GM12878 (cell line): Measurements from ENCODE around the gene CAMTA1. TPM values are rescaled to one million over a fixed set of nuclear protein-coding genes. Genes with fewer than 3 reads are reported as not detected.

ENCODE experiments used
- ATAC-seq: fragments of 200-7000 bp; cut with Tn5 transposase; 3 replicates; pipeline ENCODE4 v1.9.1; 2020; ENCODE audit warnings: mild to moderate bottlenecking, moderate library complexity
- BruUV-seq: library from RNA; stranded (reverse); fragments of 400-500 nt; replicated peaks from 2 replicates; lab custom pipeline; 2021; lab: Mats Ljungman, UMichigan
- CTCF ChIA-PET: fragments of 300-600 bp; sonication (Branson Sonifier 250); formaldehyde crosslinking; extraction: SDS; loops from one replicate; lab custom pipeline; 2021; ENCODE audit warnings: inconsistent platforms; lab: Yijun Ruan, JAX
- POLR2A ChIA-PET: fragments of 350-600 bp; formaldehyde crosslinking; extraction: SDS; loops from one replicate; lab custom pipeline; 2021; ENCODE audit warnings: inconsistent platforms; lab: Charles Lee
- RAD21 ChIA-PET: fragments of 300-600 bp; sonication (Branson Sonifier 250); formaldehyde crosslinking; loops from one replicate; lab custom pipeline; 2023; ENCODE audit warnings: antibody characterized with exemption; ENCODE audit not compliant: unreplicated experiment; lab: Charles Lee
- SMC1A ChIA-PET: fragments of 300-600 bp; sonication (Branson Sonifier 250); formaldehyde crosslinking; loops from one replicate; lab custom pipeline; 2023; ENCODE audit not compliant: unreplicated experiment, uncharacterized antibody; lab: Charles Lee
- DNase-seq: peaks from one replicate; pipeline ENCODE4 v3.0.0-alpha.2; 2011; ENCODE audit warnings: low read depth, low spot score
- FAIRE-seq: peaks from 3 replicates; lab custom pipeline; 2011; peaks lifted over from hg19 to GRCh38; lab: Jason Lieb, UNC
- H2AFZ ChIP-seq: 2 replicates; pipeline ENCODE4 v1.6.0; 2011; ENCODE audit warnings: low read depth, low read length, control low read depth; ENCODE audit not compliant: control insufficient read depth
- H3K27ac ChIP-seq: 2 replicates; pipeline ENCODE4 v1.5.1; 2011; ENCODE audit warnings: control low read depth; ENCODE audit not compliant: control insufficient read depth, insufficient read depth
- H3K27me3 ChIP-seq, 2 experiments: replicated peaks in 1 of 2; 2 replicates each; pipeline versions ENCODE4 v1.6.0 to v1.6.1; 2011; ENCODE audit warnings: low read length in 1 of 2; ENCODE audit not compliant: control insufficient read depth in 2 of 2, insufficient read depth in 2 of 2
- H3K36me3 ChIP-seq, 2 experiments: 2 replicates each; pipeline ENCODE4 v1.5.1; 2011; ENCODE audit warnings: low read length in 1 of 2; ENCODE audit not compliant: control insufficient read depth in 2 of 2, insufficient read depth in 2 of 2
- H3K4me1 ChIP-seq: 2 replicates; pipeline ENCODE4 v1.6.1; 2011; ENCODE audit warnings: mild to moderate bottlenecking, low read length, moderate library complexity, mixed read lengths; ENCODE audit not compliant: control insufficient read depth, insufficient read depth
- H3K4me2 ChIP-seq: 2 replicates; pipeline ENCODE4 v1.6.0; 2011; ENCODE audit warnings: control low read depth; ENCODE audit not compliant: control insufficient read depth, insufficient read depth
- H3K4me3 ChIP-seq: fragments of 200-600 bp; sonication (generic); 2 replicates; pipeline ENCODE4 v1.5.1; 2016
- H3K79me2 ChIP-seq: 2 replicates; pipeline ENCODE4 v1.6.0; 2011; ENCODE audit warnings: low read length; ENCODE audit not compliant: control insufficient read depth, insufficient read depth
- H3K9ac ChIP-seq: 2 replicates; pipeline ENCODE4 v1.8.0; 2011; ENCODE audit warnings: low read length, control low read depth, mixed read lengths; ENCODE audit not compliant: control insufficient read depth, insufficient read depth
- H3K9me3 ChIP-seq: replicated peaks from 3 replicates; pipeline ENCODE4 v1.5.1; 2011; ENCODE audit warnings: mild to moderate bottlenecking, low read length; ENCODE audit not compliant: control insufficient read depth, insufficient read depth
- H4K20me1 ChIP-seq: 2 replicates; pipeline ENCODE4 v1.6.0; 2011; ENCODE audit not compliant: control insufficient read depth, insufficient read depth
- CHD1 ChIP-seq: IDR thresholded peaks from 2 replicates; pipeline ENCODE4 v1.6.1; 2012; ENCODE audit warnings: low read depth, low read length, improper control_type of control experiment
- FOXK2 ChIP-seq: fragments of 450-650 bp; IDR thresholded peaks from 2 replicates; pipeline ENCODE4 v1.6.1; 2017; ENCODE audit warnings: mild to moderate bottlenecking, moderate library complexity
- GATAD2B ChIP-seq: fragments of 450-650 bp; conservative IDR thresholded peaks from 2 replicates; pipeline ENCODE4 v1.6.1; 2017; ENCODE audit warnings: low read depth, mild to moderate bottlenecking, moderate library complexity
- SUZ12 ChIP-seq: fragments of 200-600 bp; sonication (generic); IDR thresholded peaks from one replicate; pipeline ENCODE4 v1.6.1; 2018; ENCODE audit warnings: antibody characterized with exemption, mild to moderate bottlenecking; ENCODE audit not compliant: unreplicated experiment
- WGBS: methylation state at CpG from one replicate; pipeline ENCODE4 v1.1.6; 2016; ENCODE audit warnings: low lambda C conversion rate; ENCODE audit not compliant: insufficient replicate concordance, insufficient coverage; ENCODE audit errors: missing lambda C conversion rate; 5-methylcytosine and 5-hydroxymethylcytosine counted together
- in situ Hi-C: fragments of 300-500 bp; cut with MboI; formaldehyde crosslinking; loops from 9 replicates; pipeline ENCODE4 v1.14.3; 2018; ENCODE audit warnings: mixed read lengths
- intact Hi-C: fragments of 100-400 bp; cut with micrococcal nuclease; formaldehyde crosslinking; loops from one replicate; pipeline ENCODE4 v1.14.2; 2022; ENCODE audit not compliant: unreplicated experiment
- polyA plus RNA-seq, 11 experiments: library from polyadenylated mRNA; depleted of rRNA in 4 of 11; unstranded in 6 of 11; stranded (reverse) in 5 of 11; fragments of >200 nt; fragmentation: Nextera tagmentation in 4 of 11; fragmentation: Illumina TruSeq in 1 of 11; extraction: Ambion mirVana in 4 of 11; extraction: Trizol in 1 of 11; gene quantifications; 1 replicate in 1 of 11; 2 replicates in 10 of 11; pipeline versions ENCODE4 v1.2.1 to v1.2.3, GENCODE V29; 2011 to 2016; ENCODE audit warnings: inconsistent platforms in 2 of 11, missing spikeins in 2 of 11, low read depth in 1 of 11
- total RNA-seq, 4 experiments: library from RNA; depleted of rRNA in 3 of 4; stranded (reverse); fragments of >200 nt in 3 of 4; fragmentation: Illumina TruSeq in 1 of 4; extraction: Trizol in 1 of 4; gene quantifications; 2 replicates each; pipeline versions ENCODE4 v1.2.1 to v1.2.3, GENCODE V29; 2013 to 2021
- TF ChIP-seq, protein P1 (sequence below): fragments of 450-650 bp; IDR thresholded peaks from 2 replicates; pipeline ENCODE4 v1.6.1; 2016; ENCODE audit warnings: mild to moderate bottlenecking, moderate library complexity, borderline replicate concordance

CAMTA1 gene
- total and polyA plus RNA-seq, 10 of the 15 experiments (the other 5 are each of a cell fraction or from before 2014, with no cell fraction given): 37.7 to 148 (median 76.4) TPM

- RAD21 ChIA-PET: no interaction called here
- no peak for TF ChIP-seq GATAD2B
- TF ChIP-seq SUZ12: peak; percentile 48
- no peak for TF ChIP-seq CHD1
- TF ChIP-seq, protein P1, sequence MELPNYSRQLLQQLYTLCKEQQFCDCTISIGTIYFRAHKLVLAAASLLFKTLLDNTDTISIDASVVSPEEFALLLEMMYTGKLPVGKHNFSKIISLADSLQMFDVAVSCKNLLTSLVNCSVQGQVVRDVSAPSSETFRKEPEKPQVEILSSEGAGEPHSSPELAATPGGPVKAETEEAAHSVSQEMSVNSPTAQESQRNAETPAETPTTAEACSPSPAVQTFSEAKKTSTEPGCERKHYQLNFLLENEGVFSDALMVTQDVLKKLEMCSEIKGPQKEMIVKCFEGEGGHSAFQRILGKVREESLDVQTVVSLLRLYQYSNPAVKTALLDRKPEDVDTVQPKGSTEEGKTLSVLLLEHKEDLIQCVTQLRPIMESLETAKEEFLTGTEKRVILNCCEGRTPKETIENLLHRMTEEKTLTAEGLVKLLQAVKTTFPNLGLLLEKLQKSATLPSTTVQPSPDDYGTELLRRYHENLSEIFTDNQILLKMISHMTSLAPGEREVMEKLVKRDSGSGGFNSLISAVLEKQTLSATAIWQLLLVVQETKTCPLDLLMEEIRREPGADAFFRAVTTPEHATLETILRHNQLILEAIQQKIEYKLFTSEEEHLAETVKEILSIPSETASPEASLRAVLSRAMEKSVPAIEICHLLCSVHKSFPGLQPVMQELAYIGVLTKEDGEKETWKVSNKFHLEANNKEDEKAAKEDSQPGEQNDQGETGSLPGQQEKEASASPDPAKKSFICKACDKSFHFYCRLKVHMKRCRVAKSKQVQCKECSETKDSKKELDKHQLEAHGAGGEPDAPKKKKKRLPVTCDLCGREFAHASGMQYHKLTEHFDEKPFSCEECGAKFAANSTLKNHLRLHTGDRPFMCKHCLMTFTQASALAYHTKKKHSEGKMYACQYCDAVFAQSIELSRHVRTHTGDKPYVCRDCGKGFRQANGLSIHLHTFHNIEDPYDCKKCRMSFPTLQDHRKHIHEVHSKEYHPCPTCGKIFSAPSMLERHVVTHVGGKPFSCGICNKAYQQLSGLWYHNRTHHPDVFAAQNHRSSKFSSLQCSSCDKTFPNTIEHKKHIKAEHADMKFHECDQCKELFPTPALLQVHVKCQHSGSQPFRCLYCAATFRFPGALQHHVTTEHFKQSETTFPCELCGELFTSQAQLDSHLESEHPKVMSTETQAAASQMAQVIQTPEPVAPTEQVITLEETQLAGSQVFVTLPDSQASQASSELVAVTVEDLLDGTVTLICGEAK: no peak
- no peak for TF ChIP-seq FOXK2
- Histone ChIP-seq H3K9ac (no peak overlapping the region), H2AFZ (no peak overlapping the region), H3K79me2 (no peaks in the 10 kb centered on the region), H3K36me3 (no peaks in the 10 kb centered on the region), H3K4me1 (no peaks in the 10 kb centered on the region), H4K20me1 (no peaks in the 10 kb centered on the region), H3K9me3 (no peaks in the 10 kb centered on the region), H3K27me3 (peaks cover 6 to 7% of the 10 kb centered on the region in 2 experiments; a peak in 3 of 4 replicates), H3K4me3 (no peak overlapping the region), H3K27ac (no peak overlapping the region), H3K4me2 (0 out of 2 replicates have a peak overlapping the region, but pooled peaks have one; percentile 25)
- FAIRE-seq: no peak
- intact Hi-C loops: no loop called here
- POLR2A ChIA-PET: no interaction called here
- no peak for ATAC-seq
- CTCF ChIA-PET: interaction anchor here (1.1 kb wide), 1 partner anchor 13 kb away, joined by 3 read pairs; no protein-coding TSS in a partner anchor
- DNase-seq: no peak
- BruUV-seq: no TSS peak
- SMC1A ChIA-PET: no interaction called here
- under 1% methylated on average over 16 of the region's 16 CpGs for WGBS
- in situ Hi-C loops: no loop called here
Observed at GRCh38 chr1:7680955-7681268, 895.7 kb downstream of the CAMTA1 start.
